HFF-Myc (cell line): ENCODE measurements around the gene MYT1.

Experiments
- DNase-seq: peaks from one replicate; pipeline ENCODE4 v3.0.0-alpha.2; 2011; ENCODE audit warnings: low read depth; ENCODE audit errors: extremely low read depth
- H3K4me3 ChIP-seq: replicated peaks from 2 replicates; pipeline ENCODE4 v1.5.1; 2011; ENCODE audit warnings: low read depth, mild to moderate bottlenecking, control low read depth, low read length
- TF ChIP-seq, protein P1 (sequence below): IDR thresholded peaks from 2 replicates; pipeline ENCODE4 v1.5.1; 2012; ENCODE audit warnings: mild to moderate bottlenecking, low read depth, low read length, control low read depth; ENCODE audit errors: missing control alignments

The MYT1 gene

GRCh38 chr20:64156136-64156885 lies 7.9 kb upstream of the MYT1 start:
- no peak for DNase-seq
- H3K4me3 ChIP-seq = no peak overlapping the region
- TF ChIP-seq, protein P1, sequence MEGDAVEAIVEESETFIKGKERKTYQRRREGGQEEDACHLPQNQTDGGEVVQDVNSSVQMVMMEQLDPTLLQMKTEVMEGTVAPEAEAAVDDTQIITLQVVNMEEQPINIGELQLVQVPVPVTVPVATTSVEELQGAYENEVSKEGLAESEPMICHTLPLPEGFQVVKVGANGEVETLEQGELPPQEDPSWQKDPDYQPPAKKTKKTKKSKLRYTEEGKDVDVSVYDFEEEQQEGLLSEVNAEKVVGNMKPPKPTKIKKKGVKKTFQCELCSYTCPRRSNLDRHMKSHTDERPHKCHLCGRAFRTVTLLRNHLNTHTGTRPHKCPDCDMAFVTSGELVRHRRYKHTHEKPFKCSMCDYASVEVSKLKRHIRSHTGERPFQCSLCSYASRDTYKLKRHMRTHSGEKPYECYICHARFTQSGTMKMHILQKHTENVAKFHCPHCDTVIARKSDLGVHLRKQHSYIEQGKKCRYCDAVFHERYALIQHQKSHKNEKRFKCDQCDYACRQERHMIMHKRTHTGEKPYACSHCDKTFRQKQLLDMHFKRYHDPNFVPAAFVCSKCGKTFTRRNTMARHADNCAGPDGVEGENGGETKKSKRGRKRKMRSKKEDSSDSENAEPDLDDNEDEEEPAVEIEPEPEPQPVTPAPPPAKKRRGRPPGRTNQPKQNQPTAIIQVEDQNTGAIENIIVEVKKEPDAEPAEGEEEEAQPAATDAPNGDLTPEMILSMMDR = no peak

GRCh38 chr20:64156886-64157875 lies 7.1 kb upstream of the MYT1 start:
- no peak for DNase-seq
- no peak overlapping the region for H3K4me3 ChIP-seq

GRCh38 chr20:64157878-64158277 lies 6.4 kb upstream of the MYT1 start:
- DNase-seq = no peak
- no peak overlapping the region for H3K4me3 ChIP-seq
- TF ChIP-seq, protein P1 = no peak

More at GRCh38 chr20:64156886-64157875, 7.1 kb upstream of the MYT1 start:
- TF ChIP-seq, protein P1 = no peak

DNA sequence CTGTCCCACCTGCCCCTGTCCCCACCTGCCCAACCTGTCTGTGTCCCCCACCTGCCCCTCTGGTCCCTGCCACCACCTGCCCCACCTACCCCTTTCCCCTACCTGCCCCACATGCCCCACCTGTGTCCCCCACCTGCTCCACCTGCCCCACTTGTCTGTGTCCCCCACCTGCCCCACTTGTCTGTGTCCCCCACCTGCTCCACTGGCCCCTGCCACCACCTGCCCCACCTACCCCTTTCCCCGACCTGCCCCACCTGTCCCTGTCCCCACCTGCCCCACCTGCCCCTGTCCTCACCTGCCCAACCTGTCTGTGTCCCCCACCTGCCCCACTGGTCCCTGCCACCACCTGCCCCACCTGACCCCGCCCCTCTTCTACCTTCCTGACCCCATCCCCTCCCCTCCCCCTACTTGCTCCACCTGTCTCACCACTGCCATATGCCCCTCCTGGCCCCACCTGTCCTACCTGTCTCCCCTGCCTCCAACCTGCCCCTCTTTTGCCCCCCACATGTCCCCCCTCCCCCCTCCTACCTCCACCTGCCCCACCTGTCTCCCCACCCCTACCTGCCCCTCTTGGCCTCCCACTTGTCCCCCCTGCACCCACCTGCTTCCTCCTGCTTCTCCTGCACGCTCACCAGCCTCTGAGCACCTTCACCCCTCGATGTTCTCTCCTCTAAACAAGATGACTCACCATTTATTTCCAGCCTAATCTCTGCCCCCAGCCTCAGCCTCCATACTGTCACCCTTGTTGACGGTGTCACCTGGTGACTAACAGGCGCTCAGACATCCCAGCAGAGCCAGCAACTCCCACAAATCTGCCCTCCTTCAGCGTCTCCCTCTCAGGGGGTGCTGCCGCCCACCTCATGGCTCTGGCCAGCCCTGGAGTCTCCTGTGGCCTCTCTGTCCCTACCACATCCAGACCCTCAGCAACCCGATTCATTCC lies 5.6 kb upstream of the MYT1 start:
- no peak overlapping the region for H3K4me3 ChIP-seq
- DNase-seq = no peak
- TF ChIP-seq, protein P1 = no peak

DNA sequence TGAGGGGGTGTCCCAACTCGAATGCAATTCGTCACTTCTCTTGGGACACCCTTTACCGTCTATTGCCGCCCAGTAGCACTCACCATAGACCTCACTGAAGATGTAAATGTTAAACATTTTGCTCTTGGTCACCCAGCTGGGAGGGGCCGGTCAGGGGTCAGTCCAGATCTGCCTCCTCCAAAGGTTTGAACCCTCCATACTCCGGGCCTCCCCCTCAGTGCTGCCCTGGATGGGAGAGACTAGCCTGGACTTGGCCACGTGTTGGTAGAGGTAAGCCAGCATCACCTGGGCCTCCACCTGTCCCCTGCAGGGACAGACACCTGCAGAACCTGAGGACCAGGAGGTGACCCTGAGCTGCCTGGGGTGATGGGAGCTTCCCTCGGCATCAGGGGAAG lies 5.0 kb upstream of the MYT1 start:
- no peak for DNase-seq
- no peak overlapping the region for H3K4me3 ChIP-seq
- TF ChIP-seq, protein P1 = no peak

- TF ChIP-seq, protein P1 = no peak
- H3K4me3 ChIP-seq = no peak overlapping the region
- no peak for DNase-seq
Measured at GRCh38 chr20:64159711-64160110, 4.5 kb upstream of the MYT1 start.
